CD4-positive, alpha-beta T cell (primary cell): Measurements from ENCODE around the gene PLCB2. TPM values are rescaled to one million over a fixed set of nuclear protein-coding genes. Genes with fewer than 3 reads are reported as not detected.

Source experiments
- ATAC-seq: fragments of 200-7000 bp; cut with Tn5 transposase; one replicate; pipeline ENCODE4 v1.10.0; 2022; ENCODE audit warnings: mild to moderate bottlenecking; ENCODE audit not compliant: poor library complexity
- CTCF ChIA-PET: fragments of 350-600 bp; sonication (Branson Sonifier 250); formaldehyde crosslinking; loops from one replicate; lab custom pipeline; 2021; ENCODE audit warnings: antibody characterized with exemption, inconsistent platforms; lab: Charles Lee
- POLR2A ChIA-PET: fragments of 350-600 bp; sonication (Branson Sonifier 250); formaldehyde crosslinking; loops from one replicate; lab custom pipeline; 2021; ENCODE audit warnings: antibody characterized with exemption, inconsistent platforms; lab: Charles Lee
- DNase-seq, 14 experiments: peaks; one replicate each; pipeline ENCODE4 v3.0.0-alpha.2; 2013 to 2020; ENCODE audit warnings: mixed read lengths in 2 of 14
- H3K27ac ChIP-seq, 2 donors: one replicate each; pipeline versions ENCODE4 v1.5.1 to v1.7.0; 2013; ENCODE audit warnings: low read length in 2 of 2, low read depth in 1 of 2, mild to moderate bottlenecking in 1 of 2
- H3K27me3 ChIP-seq, 2 experiments: 1 replicate in 1 of 2; 2 replicates in 1 of 2; pipeline versions ENCODE4 v1.6.1 to v1.7.0; 2013; ENCODE audit warnings: low read length in 2 of 2, control low read depth in 1 of 2, mild to moderate bottlenecking in 1 of 2, moderate library complexity in 1 of 2; ENCODE audit not compliant: insufficient read depth in 2 of 2, control insufficient read depth in 1 of 2
- H3K36me3 ChIP-seq: one replicate; pipeline ENCODE4 v1.6.1; 2013; ENCODE audit warnings: low read length, control low read depth; ENCODE audit not compliant: insufficient read depth
- H3K4me1 ChIP-seq: one replicate; pipeline ENCODE4 v1.6.1; 2013; ENCODE audit warnings: low read length, control low read depth; ENCODE audit not compliant: insufficient read depth
- H3K4me3 ChIP-seq: one replicate; pipeline ENCODE4 v1.5.1; 2013; ENCODE audit warnings: mild to moderate bottlenecking, low read length, moderate library complexity
- H3K9me3 ChIP-seq, 2 experiments: 1 replicate in 1 of 2; 2 replicates in 1 of 2; pipeline versions ENCODE4 v1.6.1 to v1.7.0; 2013; ENCODE audit warnings: low read length in 2 of 2, mild to moderate bottlenecking in 2 of 2, control low read depth in 1 of 2, moderate library complexity in 1 of 2; ENCODE audit not compliant: control insufficient read depth in 1 of 2, insufficient read depth in 1 of 2
- H3K27ac Mint-ChIP-seq: one replicate; pipeline ENCODE4 v1.8.0; 2020; ENCODE audit warnings: mixed read lengths
- H3K27me3 Mint-ChIP-seq: one replicate; pipeline ENCODE4 v1.8.0; 2021; ENCODE audit warnings: mixed read lengths
- H3K36me3 Mint-ChIP-seq: one replicate; pipeline ENCODE4 v1.8.0; 2021; ENCODE audit warnings: low read depth, mixed read lengths
- H3K4me1 Mint-ChIP-seq: one replicate; pipeline ENCODE4 v1.8.0; 2021; ENCODE audit warnings: low read depth, mixed read lengths
- H3K4me3 Mint-ChIP-seq: one replicate; pipeline ENCODE4 v1.8.0; 2020; ENCODE audit warnings: mild to moderate bottlenecking, mixed read lengths
- H3K9me3 Mint-ChIP-seq: one replicate; pipeline ENCODE4 v1.8.0; 2020; ENCODE audit warnings: mixed read lengths
- CTCF ChIP-seq: fragments of 200-600 bp; IDR thresholded peaks from one replicate; pipeline ENCODE4 v1.8.0; 2022; ENCODE audit warnings: antibody characterized with exemption, mild to moderate bottlenecking
- intact Hi-C, 2 experiments: fragments of 100-400 bp; cut with DNase I in 1 of 2; cut with micrococcal nuclease in 1 of 2; formaldehyde crosslinking; loops; one replicate each; pipeline versions ENCODE4 v1.15.1 to v1.9.0; 2023 to 2025; cut with DNase I, micrococcal nuclease
- total RNA-seq, 174 experiments: library from RNA in 2 of 174; stranded (reverse) in 2 of 174; gene quantifications; one replicate each; pipeline ENCODE4 v1.2.3 and lab custom pipeline; 2021 to 2026

The PLCB2 gene
- total RNA-seq, 2 experiments from 2014 or later: 206 to 222 TPM

- Mint-ChIP-seq H3K9me3 (no peaks in the 10 kb centered on the region), H3K36me3 (peaks cover 83% of the 10 kb centered on the region), H3K4me1 (peaks cover 28% of the 10 kb centered on the region), H3K27ac (no peak overlapping the region), H3K27me3 (no peaks in the 10 kb centered on the region), H3K4me3 (no peak overlapping the region)
- POLR2A ChIA-PET: interaction anchor here (0.6 to 1.6 kb wide), 2 partner anchors 12 to 243 kb away, joined by 4 read pairs; no protein-coding TSS in a partner anchor
- H3K4me3 ChIP-seq: no peak overlapping the region
- H3K36me3 ChIP-seq: peaks cover 72% of the 10 kb centered on the region
- no peak for TF ChIP-seq CTCF
- intact Hi-C loops: no loop called here
- H3K4me1 ChIP-seq: peaks cover 26% of the 10 kb centered on the region
- peaks cover 6% of the 10 kb centered on the region in 2 experiments for H3K9me3 ChIP-seq
- ATAC-seq: no peak
- CTCF ChIA-PET: interaction anchor here (1.4 kb wide), 1 partner anchor 27 kb away, joined by 3 read pairs; no protein-coding TSS in a partner anchor
- DNase-seq: no peak
- no peak overlapping the region for H3K27ac ChIP-seq
- no peaks in the 10 kb centered on the region for H3K27me3 ChIP-seq
These were observed 6.1 kb downstream of the PLCB2 start for GRCh38 chr15:40301467-40302179.

DNA sequence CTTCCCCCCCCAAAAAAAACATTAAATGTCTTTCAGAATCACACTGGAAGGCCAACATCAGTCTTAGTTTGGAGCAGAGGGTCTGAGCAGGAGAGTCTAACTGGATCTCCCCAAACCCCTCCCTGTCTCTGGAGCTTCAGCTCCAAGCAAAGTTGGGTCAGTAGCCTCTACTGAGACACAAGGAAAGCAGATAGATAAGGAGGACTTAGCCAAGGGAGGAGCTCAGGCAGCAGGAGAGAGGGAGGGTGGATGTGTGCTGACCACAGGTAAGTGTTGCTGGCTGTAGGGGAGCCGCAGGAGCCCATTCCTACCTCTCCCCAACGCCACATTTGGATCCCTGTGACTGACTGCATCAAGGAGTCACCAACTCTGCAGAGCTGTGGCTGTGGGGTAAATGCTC lies 7.0 kb downstream of the PLCB2 start:
- no peak overlapping the region for H3K4me3 Mint-ChIP-seq
- TF ChIP-seq CTCF: no peak

GRCh38 chr15:40300367-40300766 lies 7.4 kb downstream of the PLCB2 start:
- peaks cover 90% of the 10 kb centered on the region for H3K36me3 Mint-ChIP-seq
- Histone ChIP-seq H3K27ac (no peak overlapping the region), H3K36me3 (peaks cover 82% of the 10 kb centered on the region), H3K27me3 (no peaks in the 10 kb centered on the region), H3K4me1 (peaks cover 13% of the 10 kb centered on the region), H3K4me3 (no peak overlapping the region), H3K9me3 (peaks cover 6% of the 10 kb centered on the region in 2 experiments)
- intact Hi-C loops: no loop called here
- H3K4me3 Mint-ChIP-seq: no peak overlapping the region
- POLR2A ChIA-PET: no interaction called here
- H3K27me3 Mint-ChIP-seq: no peaks in the 10 kb centered on the region
- ATAC-seq: no peak
- DNase-seq: no peak
- no peak overlapping the region for H3K27ac Mint-ChIP-seq
- CTCF ChIA-PET: no interaction called here
- no peak for TF ChIP-seq CTCF
- H3K9me3 Mint-ChIP-seq: no peaks in the 10 kb centered on the region
- peaks cover 17% of the 10 kb centered on the region for H3K4me1 Mint-ChIP-seq

More for the DNA sequence above, 7.0 kb downstream of the PLCB2 start:
- Mint-ChIP-seq H3K27ac (no peak overlapping the region), H3K9me3 (no peaks in the 10 kb centered on the region), H3K27me3 (no peaks in the 10 kb centered on the region), H3K36me3 (peaks cover 86% of the 10 kb centered on the region), H3K4me1 (peaks cover 21% of the 10 kb centered on the region)
- Histone ChIP-seq H3K4me1 (peaks cover 17% of the 10 kb centered on the region), H3K27ac (no peak overlapping the region), H3K4me3 (no peak overlapping the region), H3K9me3 (peaks cover 6% of the 10 kb centered on the region in 2 experiments), H3K27me3 (no peaks in the 10 kb centered on the region), H3K36me3 (peaks cover 80% of the 10 kb centered on the region)
- ATAC-seq (no peak), DNase-seq (no peak)
- CTCF ChIA-PET: interaction anchor here (1.4 kb wide), 1 partner anchor 26 kb away, joined by 3 read pairs; no protein-coding TSS in a partner anchor
- intact Hi-C loops: no loop called here
- POLR2A ChIA-PET: no interaction called here
